GM12878 (cell line): ENCODE results near the gene MICAL3. TPM values are rescaled to one million over a fixed set of nuclear protein-coding genes. Genes with fewer than 3 reads are reported as not detected.

Experiments used
- ASH2L ChIP-seq: fragments of 300-600, 200-600 bp; sonication (generic); IDR thresholded peaks from 2 replicates; pipeline ENCODE4 v1.6.1; 2017; ENCODE audit warnings: low read depth, mild to moderate bottlenecking, borderline replicate concordance
- BCL11A ChIP-seq: IDR thresholded peaks from 2 replicates; pipeline ENCODE4 v1.6.1; 2011; ENCODE audit warnings: low read depth, low read length
- CHD4 ChIP-seq: fragments of 200-600 bp; sonication (generic); IDR thresholded peaks from 2 replicates; pipeline ENCODE4 v1.6.1; 2016; ENCODE audit warnings: mild to moderate bottlenecking
- DPF2 ChIP-seq: fragments of 450-650 bp; IDR thresholded peaks from 2 replicates; pipeline ENCODE4 v1.6.1; 2017; ENCODE audit warnings: mild to moderate bottlenecking
- EGR1 ChIP-seq, 2 experiments: IDR thresholded peaks; 1 replicate in 1 of 2; 2 replicates in 1 of 2; pipeline ENCODE4 v1.6.1; 2011 to 2012; ENCODE audit warnings: low read depth in 2 of 2, low read length in 2 of 2, borderline replicate concordance in 1 of 2, mild to moderate bottlenecking in 1 of 2, moderate library complexity in 1 of 2
- HDAC6 ChIP-seq: fragments of 200-600 bp; sonication (generic); IDR thresholded peaks from one replicate; pipeline ENCODE4 v1.8.0; 2017; ENCODE audit warnings: antibody characterized with exemption; ENCODE audit not compliant: unreplicated experiment
- IRF4 ChIP-seq: IDR thresholded peaks from 2 replicates; pipeline ENCODE4 v1.6.1; 2011; ENCODE audit warnings: low read depth, low read length
- JUNB ChIP-seq: IDR thresholded peaks from 2 replicates; pipeline ENCODE4 v1.6.1; 2016; ENCODE audit warnings: antibody characterized with exemption, mild to moderate bottlenecking
- KAT2A ChIP-seq: conservative IDR thresholded peaks from 2 replicates; pipeline ENCODE4 v1.6.1; 2011; ENCODE audit warnings: low read depth, low read length; ENCODE audit not compliant: control insufficient read depth
- MTA3 ChIP-seq: IDR thresholded peaks from 2 replicates; pipeline ENCODE4 v1.6.1; 2012; ENCODE audit warnings: low read length, inconsistent platforms, borderline replicate concordance
- MYB ChIP-seq: fragments of 150-350 bp; IDR thresholded peaks from 2 replicates; pipeline ENCODE4 v1.6.1; 2014; ENCODE audit warnings: mild to moderate bottlenecking, low read depth, low read length, borderline replicate concordance
- NBN ChIP-seq: fragments of 450-650 bp; IDR thresholded peaks from 2 replicates; pipeline ENCODE4 v1.6.1; 2016
- PAX5 ChIP-seq: IDR thresholded peaks from 2 replicates; pipeline ENCODE4 v1.6.1; 2011; ENCODE audit warnings: low read depth, low read length, borderline replicate concordance
- POLR2A ChIP-seq: IDR thresholded peaks from 2 replicates; pipeline ENCODE4 v1.6.1; 2011; ENCODE audit warnings: low read depth, mild to moderate bottlenecking, low read length
- POLR2AphosphoS5 ChIP-seq: IDR thresholded peaks from 2 replicates; pipeline ENCODE4 v1.6.1; 2011; ENCODE audit warnings: mild to moderate bottlenecking, low read length, inconsistent platforms
- POU2F2 ChIP-seq: IDR thresholded peaks from 3 replicates; pipeline ENCODE4 v1.6.1; 2011; ENCODE audit warnings: low read depth, mild to moderate bottlenecking, low read length, borderline replicate concordance
- SIN3A ChIP-seq: IDR thresholded peaks from 2 replicates; pipeline ENCODE4 v1.6.1; 2012; ENCODE audit warnings: low read depth, low read length, improper control_type of control experiment
- SMARCA5 ChIP-seq: fragments of 450-650 bp; IDR thresholded peaks from 2 replicates; pipeline ENCODE4 v1.6.1; 2017; ENCODE audit warnings: mild to moderate bottlenecking
- SPI1 ChIP-seq: IDR thresholded peaks from 2 replicates; pipeline ENCODE4 v1.6.1; 2011; ENCODE audit warnings: low read depth, mild to moderate bottlenecking, low read length, moderate library complexity, borderline replicate concordance; ENCODE audit not compliant: insufficient read depth
- SUPT20H ChIP-seq: IDR thresholded peaks from 2 replicates; pipeline ENCODE4 v1.6.1; 2011; ENCODE audit warnings: low read depth, mild to moderate bottlenecking, low read length, moderate library complexity, borderline replicate concordance; ENCODE audit not compliant: control insufficient read depth
- ZNF217 ChIP-seq: fragments of 450-650 bp; IDR thresholded peaks from 2 replicates; pipeline ENCODE4 v1.6.1; 2017; ENCODE audit warnings: antibody characterized with exemption, mild to moderate bottlenecking
- ZNF384 ChIP-seq: IDR thresholded peaks from 2 replicates; pipeline ENCODE4 v1.6.1; 2012; ENCODE audit warnings: low read depth, mild to moderate bottlenecking, low read length, improper control_type of control experiment, borderline replicate concordance
- polyA plus RNA-seq, 11 experiments: library from polyadenylated mRNA; depleted of rRNA in 4 of 11; unstranded in 6 of 11; stranded (reverse) in 5 of 11; fragments of >200 nt; fragmentation: Nextera tagmentation in 4 of 11; fragmentation: Illumina TruSeq in 1 of 11; extraction: Ambion mirVana in 4 of 11; extraction: Trizol in 1 of 11; gene quantifications; 1 replicate in 1 of 11; 2 replicates in 10 of 11; pipeline versions ENCODE4 v1.2.1 to v1.2.3, GENCODE V29; 2011 to 2016; ENCODE audit warnings: inconsistent platforms in 2 of 11, missing spikeins in 2 of 11, low read depth in 1 of 11
- total RNA-seq, 4 experiments: library from RNA; depleted of rRNA in 3 of 4; stranded (reverse); fragments of >200 nt in 3 of 4; fragmentation: Illumina TruSeq in 1 of 4; extraction: Trizol in 1 of 4; gene quantifications; 2 replicates each; pipeline versions ENCODE4 v1.2.1 to v1.2.3, GENCODE V29; 2013 to 2021
- TF ChIP-seq, protein P1 (sequence below): IDR thresholded peaks from 2 replicates; pipeline ENCODE4 v1.6.1; 2012; ENCODE audit warnings: low read length, inconsistent platforms
- TF ChIP-seq, protein P2 (sequence below): fragments of 150-350 bp; IDR thresholded peaks from 2 replicates; pipeline ENCODE4 v1.6.1; 2014; ENCODE audit warnings: mild to moderate bottlenecking, low read depth, low read length
- TF ChIP-seq, protein P3 (sequence below): fragments of 450-650 bp; IDR thresholded peaks from 2 replicates; pipeline ENCODE4 v1.6.1; 2018; ENCODE audit warnings: mild to moderate bottlenecking, low read depth, moderate library complexity; ENCODE audit not compliant: partially characterized antibody

MICAL3 gene
- total and polyA plus RNA-seq, 10 of the 15 experiments (the other 5 are each of a cell fraction or from before 2014, with no cell fraction given): 2.6 to 92.2 (median 24.0) TPM

DNA sequence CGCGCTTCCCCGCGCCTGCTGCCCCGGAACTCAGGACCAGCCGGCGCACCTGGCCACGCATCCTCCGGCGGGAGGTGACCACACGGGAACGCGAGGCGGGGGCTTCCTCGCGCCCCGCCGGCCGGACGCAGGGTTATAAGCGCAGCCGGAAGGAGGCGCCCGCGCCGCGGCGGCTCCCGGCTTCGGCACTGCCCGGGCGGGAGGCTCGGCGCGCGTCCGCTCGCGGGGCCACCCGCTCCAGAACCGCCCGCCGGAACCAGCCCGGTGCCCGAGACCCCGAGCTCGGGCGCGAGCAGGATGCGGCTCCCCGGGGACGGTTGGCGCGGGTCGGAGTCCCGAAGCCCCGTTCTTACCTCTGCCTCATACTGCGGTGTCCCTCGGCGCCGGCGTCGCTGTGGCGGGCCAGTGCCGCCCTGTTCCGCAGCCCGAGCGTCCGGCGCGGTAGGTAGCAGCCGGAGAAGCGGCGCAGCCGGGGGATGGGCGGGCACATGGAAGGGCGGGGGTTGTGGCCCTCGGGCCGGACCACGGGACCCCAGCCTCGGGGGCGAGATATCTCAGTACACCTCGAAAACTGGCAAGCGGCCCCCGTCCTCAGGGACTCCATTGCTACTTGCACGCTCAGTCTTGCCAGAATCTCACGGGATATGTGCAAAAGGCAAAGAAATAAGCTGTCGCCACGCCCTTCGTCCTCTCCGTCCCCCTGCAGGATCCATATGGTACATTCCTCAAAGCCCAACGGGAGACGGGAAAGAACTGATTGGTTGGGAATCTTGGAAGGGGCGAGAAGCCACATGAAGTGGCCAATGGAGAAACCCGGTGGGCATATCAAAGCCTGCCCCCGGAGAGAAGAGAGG is 23.1 kb downstream of the MICAL3 start (continued):
- TF ChIP-seq IRF4 (no peak), CHD4 (no peak), ASH2L (0 out of 2 replicates have a peak, but pooled peaks have one; percentile 41), SMARCA5 (peak; percentile 97), NBN (peak; percentile 91), HDAC6 (no peak), JUNB (no peak), MYB (no peak), KAT2A (no peak), SIN3A (no peak), MTA3 (no peak), POU2F2 (peak; percentile 64; the same call in 2 of the 3 replicates), SUPT20H (no peak), SPI1 (no peak), ZNF217 (0 out of 2 replicates have a peak, but pooled peaks have one; percentile 81), POLR2AphosphoS5 (peak; percentile 78), POLR2A (peak; percentile 94), EGR1 (IDR thresholded peaks at IDR 0.05; ENCODE audit: borderline replicate concordance in 1 of 2, low read depth in 2 of 2, low read length in 2 of 2) (0 out of 3 replicates have a peak, but pooled peaks of 1 of the 2 experiments have one; percentile 24), DPF2 (peak; percentile 93), BCL11A (no peak), PAX5 (no peak; the same call in 1 of the 2 replicates), ZNF384 (no peak)
- TF ChIP-seq, protein P1, sequence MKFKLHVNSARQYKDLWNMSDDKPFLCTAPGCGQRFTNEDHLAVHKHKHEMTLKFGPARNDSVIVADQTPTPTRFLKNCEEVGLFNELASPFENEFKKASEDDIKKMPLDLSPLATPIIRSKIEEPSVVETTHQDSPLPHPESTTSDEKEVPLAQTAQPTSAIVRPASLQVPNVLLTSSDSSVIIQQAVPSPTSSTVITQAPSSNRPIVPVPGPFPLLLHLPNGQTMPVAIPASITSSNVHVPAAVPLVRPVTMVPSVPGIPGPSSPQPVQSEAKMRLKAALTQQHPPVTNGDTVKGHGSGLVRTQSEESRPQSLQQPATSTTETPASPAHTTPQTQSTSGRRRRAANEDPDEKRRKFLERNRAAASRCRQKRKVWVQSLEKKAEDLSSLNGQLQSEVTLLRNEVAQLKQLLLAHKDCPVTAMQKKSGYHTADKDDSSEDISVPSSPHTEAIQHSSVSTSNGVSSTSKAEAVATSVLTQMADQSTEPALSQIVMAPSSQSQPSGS: no peak
- TF ChIP-seq, protein P2, sequence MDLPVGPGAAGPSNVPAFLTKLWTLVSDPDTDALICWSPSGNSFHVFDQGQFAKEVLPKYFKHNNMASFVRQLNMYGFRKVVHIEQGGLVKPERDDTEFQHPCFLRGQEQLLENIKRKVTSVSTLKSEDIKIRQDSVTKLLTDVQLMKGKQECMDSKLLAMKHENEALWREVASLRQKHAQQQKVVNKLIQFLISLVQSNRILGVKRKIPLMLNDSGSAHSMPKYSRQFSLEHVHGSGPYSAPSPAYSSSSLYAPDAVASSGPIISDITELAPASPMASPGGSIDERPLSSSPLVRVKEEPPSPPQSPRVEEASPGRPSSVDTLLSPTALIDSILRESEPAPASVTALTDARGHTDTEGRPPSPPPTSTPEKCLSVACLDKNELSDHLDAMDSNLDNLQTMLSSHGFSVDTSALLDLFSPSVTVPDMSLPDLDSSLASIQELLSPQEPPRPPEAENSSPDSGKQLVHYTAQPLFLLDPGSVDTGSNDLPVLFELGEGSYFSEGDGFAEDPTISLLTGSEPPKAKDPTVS: no peak
- TF ChIP-seq, protein P3, sequence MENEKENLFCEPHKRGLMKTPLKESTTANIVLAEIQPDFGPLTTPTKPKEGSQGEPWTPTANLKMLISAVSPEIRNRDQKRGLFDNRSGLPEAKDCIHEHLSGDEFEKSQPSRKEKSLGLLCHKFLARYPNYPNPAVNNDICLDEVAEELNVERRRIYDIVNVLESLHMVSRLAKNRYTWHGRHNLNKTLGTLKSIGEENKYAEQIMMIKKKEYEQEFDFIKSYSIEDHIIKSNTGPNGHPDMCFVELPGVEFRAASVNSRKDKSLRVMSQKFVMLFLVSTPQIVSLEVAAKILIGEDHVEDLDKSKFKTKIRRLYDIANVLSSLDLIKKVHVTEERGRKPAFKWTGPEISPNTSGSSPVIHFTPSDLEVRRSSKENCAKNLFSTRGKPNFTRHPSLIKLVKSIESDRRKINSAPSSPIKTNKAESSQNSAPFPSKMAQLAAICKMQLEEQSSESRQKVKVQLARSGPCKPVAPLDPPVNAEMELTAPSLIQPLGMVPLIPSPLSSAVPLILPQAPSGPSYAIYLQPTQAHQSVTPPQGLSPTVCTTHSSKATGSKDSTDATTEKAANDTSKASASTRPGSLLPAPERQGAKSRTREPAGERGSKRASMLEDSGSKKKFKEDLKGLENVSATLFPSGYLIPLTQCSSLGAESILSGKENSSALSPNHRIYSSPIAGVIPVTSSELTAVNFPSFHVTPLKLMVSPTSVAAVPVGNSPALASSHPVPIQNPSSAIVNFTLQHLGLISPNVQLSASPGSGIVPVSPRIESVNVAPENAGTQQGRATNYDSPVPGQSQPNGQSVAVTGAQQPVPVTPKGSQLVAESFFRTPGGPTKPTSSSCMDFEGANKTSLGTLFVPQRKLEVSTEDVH: no peak
